C4-2B (cell line): ENCODE data around the gene RPRD1B.

Experiments
- ZFX ChIP-seq: fragments of 450-650 bp; IDR thresholded peaks from 2 replicates; pipeline ENCODE4 v1.6.1; 2017
- TF ChIP-seq, protein P1 (sequence below): fragments of 450-650 bp; conservative IDR thresholded peaks from 2 replicates; pipeline ENCODE4 v1.5.1; 2017; ENCODE audit warnings: mild to moderate bottlenecking

DNA sequence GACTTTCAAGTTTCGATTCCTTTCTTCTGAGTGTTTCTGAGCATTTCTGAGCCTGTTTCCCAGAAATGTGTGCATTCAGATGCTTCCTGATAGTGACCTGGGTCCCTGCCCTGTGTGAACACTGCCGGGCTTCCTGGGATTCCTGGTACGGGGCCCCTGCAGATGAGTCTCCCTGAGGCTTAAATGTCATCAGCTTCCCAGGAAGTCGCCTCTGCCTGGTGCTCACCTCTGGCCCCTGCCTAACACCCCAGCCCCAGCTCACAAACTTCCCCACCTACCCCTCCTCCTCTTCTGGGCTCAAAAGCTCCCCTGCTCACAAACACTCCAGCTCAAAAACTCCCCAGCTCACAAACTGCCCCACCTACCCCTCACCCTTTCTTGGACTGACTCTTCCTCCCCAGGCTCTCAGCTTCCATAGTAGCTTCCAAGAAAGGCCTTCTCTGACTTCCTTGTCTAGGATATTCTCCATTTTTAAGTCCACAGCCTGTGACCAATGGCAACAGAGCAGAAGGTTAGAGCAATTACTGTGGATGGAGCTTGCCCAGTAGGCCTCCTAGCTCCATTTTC lies 89.6 kb downstream of the RPRD1B start:
- TF ChIP-seq, protein P1, sequence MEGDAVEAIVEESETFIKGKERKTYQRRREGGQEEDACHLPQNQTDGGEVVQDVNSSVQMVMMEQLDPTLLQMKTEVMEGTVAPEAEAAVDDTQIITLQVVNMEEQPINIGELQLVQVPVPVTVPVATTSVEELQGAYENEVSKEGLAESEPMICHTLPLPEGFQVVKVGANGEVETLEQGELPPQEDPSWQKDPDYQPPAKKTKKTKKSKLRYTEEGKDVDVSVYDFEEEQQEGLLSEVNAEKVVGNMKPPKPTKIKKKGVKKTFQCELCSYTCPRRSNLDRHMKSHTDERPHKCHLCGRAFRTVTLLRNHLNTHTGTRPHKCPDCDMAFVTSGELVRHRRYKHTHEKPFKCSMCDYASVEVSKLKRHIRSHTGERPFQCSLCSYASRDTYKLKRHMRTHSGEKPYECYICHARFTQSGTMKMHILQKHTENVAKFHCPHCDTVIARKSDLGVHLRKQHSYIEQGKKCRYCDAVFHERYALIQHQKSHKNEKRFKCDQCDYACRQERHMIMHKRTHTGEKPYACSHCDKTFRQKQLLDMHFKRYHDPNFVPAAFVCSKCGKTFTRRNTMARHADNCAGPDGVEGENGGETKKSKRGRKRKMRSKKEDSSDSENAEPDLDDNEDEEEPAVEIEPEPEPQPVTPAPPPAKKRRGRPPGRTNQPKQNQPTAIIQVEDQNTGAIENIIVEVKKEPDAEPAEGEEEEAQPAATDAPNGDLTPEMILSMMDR = no peak
- no peak for TF ChIP-seq ZFX
